ENCODE measurements around the gene BCL2L11.

Gene BCL2L11

GRCh38 chr2:111145103-111145760 lies 24.5 kb downstream of the BCL2L11 start:
- Histone ChIP-seq H3K4me1 (ENCODE audit: control insufficient read depth, insufficient read depth, low read length, unreplicated experiment) (no peaks in the 10 kb centered on the region), H3K79me2 (ENCODE audit: control insufficient read depth, insufficient read depth, low read length, unreplicated experiment) (no peaks in the 10 kb centered on the region), H3K27me3 (ENCODE audit: insufficient read depth, low read length) (no peaks in the 10 kb centered on the region), H2AFZ (ENCODE audit: low read length, unreplicated experiment) (no peak overlapping the region), H3K4me3 (ENCODE audit: low read depth, low read length) (no peak overlapping the region), H3K27ac (ENCODE audit: low read depth, low read length) (no peak overlapping the region), H3K36me3 (ENCODE audit: insufficient read depth, low read length) (no peaks in the 10 kb centered on the region)

GRCh38 chr2:111145951-111146350 lies 25.2 kb downstream of the BCL2L11 start:
- no peak overlapping the region for H3K27ac ChIP-seq (ENCODE audit: low read depth, low read length)
- H3K4me1 ChIP-seq (ENCODE audit: control insufficient read depth, insufficient read depth, low read length, unreplicated experiment): no peaks in the 10 kb centered on the region
- H3K79me2 ChIP-seq (ENCODE audit: control insufficient read depth, insufficient read depth, low read length, unreplicated experiment): no peaks in the 10 kb centered on the region
- no peak overlapping the region for H3K4me3 ChIP-seq (ENCODE audit: low read depth, low read length)
- no peaks in the 10 kb centered on the region for H3K27me3 ChIP-seq (ENCODE audit: insufficient read depth, low read length)
- H2AFZ ChIP-seq (ENCODE audit: low read length, unreplicated experiment): no peak overlapping the region
- H3K36me3 ChIP-seq (ENCODE audit: insufficient read depth, low read length): no peaks in the 10 kb centered on the region

GRCh38 chr2:111148225-111148873 lies 27.6 kb downstream of the BCL2L11 start:
- Histone ChIP-seq H3K36me3 (ENCODE audit: insufficient read depth, low read length) (no peaks in the 10 kb centered on the region), H3K79me2 (ENCODE audit: control insufficient read depth, insufficient read depth, low read length, unreplicated experiment) (no peaks in the 10 kb centered on the region)

GRCh38 chr2:111148925-111149324 lies 28.2 kb downstream of the BCL2L11 start:
- Histone ChIP-seq H3K79me2 (ENCODE audit: control insufficient read depth, insufficient read depth, low read length, unreplicated experiment) (no peaks in the 10 kb centered on the region), H3K27ac (ENCODE audit: low read depth, low read length) (no peak overlapping the region), H2AFZ (ENCODE audit: low read length, unreplicated experiment) (no peak overlapping the region), H3K4me1 (ENCODE audit: control insufficient read depth, insufficient read depth, low read length, unreplicated experiment) (no peaks in the 10 kb centered on the region), H3K36me3 (ENCODE audit: insufficient read depth, low read length) (no peaks in the 10 kb centered on the region), H3K27me3 (ENCODE audit: insufficient read depth, low read length) (no peaks in the 10 kb centered on the region), H3K4me3 (ENCODE audit: low read depth, low read length) (no peak overlapping the region)

More at GRCh38 chr2:111148225-111148873, 27.6 kb downstream of the BCL2L11 start:
- Histone ChIP-seq H2AFZ (ENCODE audit: low read length, unreplicated experiment) (no peak overlapping the region), H3K4me1 (ENCODE audit: control insufficient read depth, insufficient read depth, low read length, unreplicated experiment) (no peaks in the 10 kb centered on the region), H3K4me3 (ENCODE audit: low read depth, low read length) (no peak overlapping the region), H3K27me3 (ENCODE audit: insufficient read depth, low read length) (no peaks in the 10 kb centered on the region), H3K27ac (ENCODE audit: low read depth, low read length) (no peak overlapping the region)

- Histone ChIP-seq H2AFZ (ENCODE audit: low read length, unreplicated experiment) (no peak overlapping the region), H3K27ac (ENCODE audit: low read depth, low read length) (no peak overlapping the region), H3K36me3 (ENCODE audit: insufficient read depth, low read length) (no peaks in the 10 kb centered on the region), H3K79me2 (ENCODE audit: control insufficient read depth, insufficient read depth, low read length, unreplicated experiment) (no peaks in the 10 kb centered on the region), H3K27me3 (ENCODE audit: insufficient read depth, low read length) (no peaks in the 10 kb centered on the region), H3K4me1 (ENCODE audit: control insufficient read depth, insufficient read depth, low read length, unreplicated experiment) (no peaks in the 10 kb centered on the region), H3K4me3 (ENCODE audit: low read depth, low read length) (no peak overlapping the region)
Observed at GRCh38 chr2:111149882-111150455, 29.3 kb downstream of the BCL2L11 start.

GRCh38 chr2:111154758-111155157 lies 34.0 kb downstream of the BCL2L11 start:
- no peaks in the 10 kb centered on the region for H3K27me3 ChIP-seq (ENCODE audit: insufficient read depth, low read length)
- H2AFZ ChIP-seq (ENCODE audit: low read length, unreplicated experiment): no peak overlapping the region
- H3K4me1 ChIP-seq (ENCODE audit: control insufficient read depth, insufficient read depth, low read length, unreplicated experiment): peaks cover 6% of the 10 kb centered on the region
- no peaks in the 10 kb centered on the region for H3K36me3 ChIP-seq (ENCODE audit: insufficient read depth, low read length)
- H3K4me3 ChIP-seq (ENCODE audit: low read depth, low read length): no peak overlapping the region
- H3K27ac ChIP-seq (ENCODE audit: low read depth, low read length): no peak overlapping the region
- no peaks in the 10 kb centered on the region for H3K79me2 ChIP-seq (ENCODE audit: control insufficient read depth, insufficient read depth, low read length, unreplicated experiment)

- H3K79me2 ChIP-seq (ENCODE audit: control insufficient read depth, insufficient read depth, low read length, unreplicated experiment): no peaks in the 10 kb centered on the region
- H3K36me3 ChIP-seq (ENCODE audit: insufficient read depth, low read length): no peaks in the 10 kb centered on the region
- peaks cover 15% of the 10 kb centered on the region for H3K4me1 ChIP-seq (ENCODE audit: control insufficient read depth, insufficient read depth, low read length, unreplicated experiment)
- no peak overlapping the region for H3K4me3 ChIP-seq (ENCODE audit: low read depth, low read length)
- H2AFZ ChIP-seq (ENCODE audit: low read length, unreplicated experiment): no peak overlapping the region
- no peaks in the 10 kb centered on the region for H3K27me3 ChIP-seq (ENCODE audit: insufficient read depth, low read length)
- H3K27ac ChIP-seq (ENCODE audit: low read depth, low read length): no peak overlapping the region
Observed at GRCh38 chr2:111155610-111156009, 34.9 kb downstream of the BCL2L11 start.

- Histone ChIP-seq H3K4me1 (ENCODE audit: control insufficient read depth, insufficient read depth, low read length, unreplicated experiment) (peaks cover 24% of the 10 kb centered on the region), H2AFZ (ENCODE audit: low read length, unreplicated experiment) (no peak overlapping the region), H3K27ac (ENCODE audit: low read depth, low read length) (no peak overlapping the region), H3K4me3 (ENCODE audit: low read depth, low read length) (no peak overlapping the region), H3K36me3 (ENCODE audit: insufficient read depth, low read length) (no peaks in the 10 kb centered on the region), H3K27me3 (ENCODE audit: insufficient read depth, low read length) (no peaks in the 10 kb centered on the region), H3K79me2 (ENCODE audit: control insufficient read depth, insufficient read depth, low read length, unreplicated experiment) (no peaks in the 10 kb centered on the region)
Observed at GRCh38 chr2:111156529-111156928, 35.8 kb downstream of the BCL2L11 start.

GRCh38 chr2:111157071-111157661 lies 36.5 kb downstream of the BCL2L11 start:
- Histone ChIP-seq H3K79me2 (ENCODE audit: control insufficient read depth, insufficient read depth, low read length, unreplicated experiment) (no peaks in the 10 kb centered on the region), H3K4me3 (ENCODE audit: low read depth, low read length) (no peak overlapping the region), H3K27ac (ENCODE audit: low read depth, low read length) (no peak overlapping the region), H3K4me1 (ENCODE audit: control insufficient read depth, insufficient read depth, low read length, unreplicated experiment) (peaks cover 25% of the 10 kb centered on the region), H2AFZ (ENCODE audit: low read length, unreplicated experiment) (no peak overlapping the region), H3K36me3 (ENCODE audit: insufficient read depth, low read length) (no peaks in the 10 kb centered on the region), H3K27me3 (ENCODE audit: insufficient read depth, low read length) (no peaks in the 10 kb centered on the region)

- Histone ChIP-seq H3K27me3 (ENCODE audit: insufficient read depth, low read length) (no peaks in the 10 kb centered on the region), H2AFZ (ENCODE audit: low read length, unreplicated experiment) (no peak overlapping the region), H3K27ac (ENCODE audit: low read depth, low read length) (no peak overlapping the region), H3K4me3 (ENCODE audit: low read depth, low read length) (no peak overlapping the region), H3K36me3 (ENCODE audit: insufficient read depth, low read length) (no peaks in the 10 kb centered on the region), H3K79me2 (ENCODE audit: control insufficient read depth, insufficient read depth, low read length, unreplicated experiment) (no peaks in the 10 kb centered on the region), H3K4me1 (ENCODE audit: control insufficient read depth, insufficient read depth, low read length, unreplicated experiment) (peaks cover 25% of the 10 kb centered on the region)
Observed at GRCh38 chr2:111157798-111158197, 37.1 kb downstream of the BCL2L11 start.

Measured in ACC112 (cell line).